IMR-90 (cell line): ENCODE data around the gene GRHL3.

Experiments used
- CEBPB ChIP-seq: IDR thresholded peaks from 2 replicates; pipeline ENCODE4 v1.6.1; 2012; ENCODE audit warnings: low read depth, low read length, improper control_type of control experiment
- CHD1 ChIP-seq: IDR thresholded peaks from 2 replicates; pipeline ENCODE4 v1.6.1; 2012; ENCODE audit warnings: low read depth, low read length, improper control_type of control experiment
- CTCF ChIP-seq: conservative IDR thresholded peaks from 2 replicates; pipeline ENCODE4 v1.5.1; 2012; ENCODE audit warnings: mild to moderate bottlenecking, low read depth, low read length, improper control_type of control experiment
- MAFK ChIP-seq: IDR thresholded peaks from 2 replicates; pipeline ENCODE4 v1.6.1; 2012; ENCODE audit warnings: low read depth, low read length, improper control_type of control experiment
- MAZ ChIP-seq: IDR thresholded peaks from 2 replicates; pipeline ENCODE4 v1.6.1; 2012; ENCODE audit warnings: low read depth, mild to moderate bottlenecking, low read length, improper control_type of control experiment, moderate library complexity, borderline replicate concordance
- MXI1 ChIP-seq: IDR thresholded peaks from 2 replicates; pipeline ENCODE4 v1.6.1; 2012; ENCODE audit warnings: low read depth, mild to moderate bottlenecking, low read length, moderate library complexity, borderline replicate concordance
- POLR2A ChIP-seq: IDR thresholded peaks from 2 replicates; pipeline ENCODE4 v1.6.1; 2012; ENCODE audit warnings: mild to moderate bottlenecking, low read depth, low read length
- RAD21 ChIP-seq: IDR thresholded peaks from 2 replicates; pipeline ENCODE4 v1.6.1; 2012; ENCODE audit warnings: low read length, improper control_type of control experiment
- RFX5 ChIP-seq: IDR thresholded peaks from 2 replicates; pipeline ENCODE4 v1.8.0; 2012; ENCODE audit warnings: low read depth, mild to moderate bottlenecking, low read length, moderate library complexity
- TF ChIP-seq, protein P1 (sequence below): fragments of 150-350 bp; IDR thresholded peaks from 2 replicates; pipeline ENCODE4 v1.6.1; 2017; ENCODE audit warnings: mild to moderate bottlenecking, antibody characterized with exemption, low read length, low read depth

GRCh38 chr1:24387636-24388175, 68.5 kb downstream of the GRHL3 start:
- TF ChIP-seq RAD21 (no peak), CTCF (no peak), MAFK (no peak), RFX5 (no peak), POLR2A (no peak), MXI1 (no peak), CEBPB (no peak), CHD1 (no peak), MAZ (no peak)
- TF ChIP-seq, protein P1, sequence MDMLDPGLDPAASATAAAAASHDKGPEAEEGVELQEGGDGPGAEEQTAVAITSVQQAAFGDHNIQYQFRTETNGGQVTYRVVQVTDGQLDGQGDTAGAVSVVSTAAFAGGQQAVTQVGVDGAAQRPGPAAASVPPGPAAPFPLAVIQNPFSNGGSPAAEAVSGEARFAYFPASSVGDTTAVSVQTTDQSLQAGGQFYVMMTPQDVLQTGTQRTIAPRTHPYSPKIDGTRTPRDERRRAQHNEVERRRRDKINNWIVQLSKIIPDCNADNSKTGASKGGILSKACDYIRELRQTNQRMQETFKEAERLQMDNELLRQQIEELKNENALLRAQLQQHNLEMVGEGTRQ = no peak
